ENCODE results near the gene JADE2. TPM values are rescaled to one million over a fixed set of nuclear protein-coding genes. Genes with fewer than 3 reads are reported as not detected.

The JADE2 gene
- total and polyA plus RNA-seq, 4 donors = 12.4 to 53.5 (median 20.3) TPM

DNA sequence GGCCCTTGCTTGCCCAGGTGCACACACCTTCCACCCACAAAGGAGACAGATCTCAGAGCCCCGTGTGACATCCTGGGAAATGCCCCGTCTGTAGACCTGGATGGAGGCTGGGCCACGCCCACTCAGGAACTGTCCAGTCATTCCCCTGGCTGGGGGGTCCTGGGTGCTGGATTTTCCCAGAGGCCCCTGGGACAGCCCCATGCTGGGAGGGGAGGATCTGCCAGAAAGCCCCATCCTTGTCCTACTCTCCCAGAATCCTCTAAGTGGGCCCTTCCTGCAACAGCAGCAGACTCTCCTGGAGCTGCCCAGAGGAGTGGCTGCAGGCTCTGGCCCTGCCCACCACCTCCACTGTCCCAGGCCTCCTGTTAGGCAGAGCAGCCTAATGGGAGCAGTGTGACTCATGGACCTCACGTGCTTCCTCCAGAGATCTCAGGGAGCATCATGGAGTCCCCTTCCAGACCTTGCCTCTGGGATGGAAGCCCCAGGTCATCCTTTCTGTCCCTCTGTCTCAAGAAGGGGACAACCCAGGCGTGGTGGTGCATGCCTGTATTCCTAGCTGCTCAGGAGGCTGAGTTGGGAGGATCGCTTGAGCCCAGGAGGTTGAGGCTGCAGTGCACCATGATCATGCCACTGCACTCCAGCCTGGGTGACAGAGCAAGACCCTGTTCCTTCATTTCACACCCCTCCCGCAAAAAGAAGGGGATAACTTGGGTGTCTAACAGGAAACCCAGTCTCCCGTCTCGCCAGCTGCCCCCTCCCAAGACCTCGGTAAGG is 51.7 kb downstream of the JADE2 start:
- no peak overlapping the region for H3K4me3 ChIP-seq
- whole genome bisulfite sequencing, 2 donors = 69% methylated on average over 10 of the region's 10 CpGs
- TF ChIP-seq, protein P1, sequence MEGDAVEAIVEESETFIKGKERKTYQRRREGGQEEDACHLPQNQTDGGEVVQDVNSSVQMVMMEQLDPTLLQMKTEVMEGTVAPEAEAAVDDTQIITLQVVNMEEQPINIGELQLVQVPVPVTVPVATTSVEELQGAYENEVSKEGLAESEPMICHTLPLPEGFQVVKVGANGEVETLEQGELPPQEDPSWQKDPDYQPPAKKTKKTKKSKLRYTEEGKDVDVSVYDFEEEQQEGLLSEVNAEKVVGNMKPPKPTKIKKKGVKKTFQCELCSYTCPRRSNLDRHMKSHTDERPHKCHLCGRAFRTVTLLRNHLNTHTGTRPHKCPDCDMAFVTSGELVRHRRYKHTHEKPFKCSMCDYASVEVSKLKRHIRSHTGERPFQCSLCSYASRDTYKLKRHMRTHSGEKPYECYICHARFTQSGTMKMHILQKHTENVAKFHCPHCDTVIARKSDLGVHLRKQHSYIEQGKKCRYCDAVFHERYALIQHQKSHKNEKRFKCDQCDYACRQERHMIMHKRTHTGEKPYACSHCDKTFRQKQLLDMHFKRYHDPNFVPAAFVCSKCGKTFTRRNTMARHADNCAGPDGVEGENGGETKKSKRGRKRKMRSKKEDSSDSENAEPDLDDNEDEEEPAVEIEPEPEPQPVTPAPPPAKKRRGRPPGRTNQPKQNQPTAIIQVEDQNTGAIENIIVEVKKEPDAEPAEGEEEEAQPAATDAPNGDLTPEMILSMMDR (IDR thresholded peaks at IDR 0.05; ENCODE audit: control extremely low read depth, extremely low read depth) = no peak
- H3K27ac ChIP-seq (ENCODE audit: low read depth in 1 of 2, low read length in 1 of 2) = no peak overlapping the region
- no peak overlapping the region for H3K9ac ChIP-seq (ENCODE audit: insufficient read depth in 1 of 2, low read length in 2 of 2)
- DNase-seq (no peak), ATAC-seq (ENCODE audit: insufficient read depth, low FRiP score) (no peak)
- H3K36me3 ChIP-seq (ENCODE audit: control insufficient read depth in 4 of 4, insufficient read depth in 4 of 4, low read length in 4 of 4) = peaks cover 0 to 75% (median 33%) of the 10 kb centered on the region in 4 donors
- no peaks in the 10 kb centered on the region for H3K9me3 ChIP-seq (ENCODE audit: control insufficient read depth in 4 of 4, insufficient read depth in 3 of 4, low read length in 3 of 4)
- peaks cover 0 to 11% (median 0%) of the 10 kb centered on the region in 5 donors for H3K4me1 ChIP-seq (ENCODE audit: control insufficient read depth in 5 of 5, insufficient read depth in 5 of 5, low read length in 5 of 5)
- no peaks in the 10 kb centered on the region for H3K27me3 ChIP-seq (ENCODE audit: control insufficient read depth in 3 of 3, insufficient read depth in 3 of 3, low read length in 2 of 3)

DNA sequence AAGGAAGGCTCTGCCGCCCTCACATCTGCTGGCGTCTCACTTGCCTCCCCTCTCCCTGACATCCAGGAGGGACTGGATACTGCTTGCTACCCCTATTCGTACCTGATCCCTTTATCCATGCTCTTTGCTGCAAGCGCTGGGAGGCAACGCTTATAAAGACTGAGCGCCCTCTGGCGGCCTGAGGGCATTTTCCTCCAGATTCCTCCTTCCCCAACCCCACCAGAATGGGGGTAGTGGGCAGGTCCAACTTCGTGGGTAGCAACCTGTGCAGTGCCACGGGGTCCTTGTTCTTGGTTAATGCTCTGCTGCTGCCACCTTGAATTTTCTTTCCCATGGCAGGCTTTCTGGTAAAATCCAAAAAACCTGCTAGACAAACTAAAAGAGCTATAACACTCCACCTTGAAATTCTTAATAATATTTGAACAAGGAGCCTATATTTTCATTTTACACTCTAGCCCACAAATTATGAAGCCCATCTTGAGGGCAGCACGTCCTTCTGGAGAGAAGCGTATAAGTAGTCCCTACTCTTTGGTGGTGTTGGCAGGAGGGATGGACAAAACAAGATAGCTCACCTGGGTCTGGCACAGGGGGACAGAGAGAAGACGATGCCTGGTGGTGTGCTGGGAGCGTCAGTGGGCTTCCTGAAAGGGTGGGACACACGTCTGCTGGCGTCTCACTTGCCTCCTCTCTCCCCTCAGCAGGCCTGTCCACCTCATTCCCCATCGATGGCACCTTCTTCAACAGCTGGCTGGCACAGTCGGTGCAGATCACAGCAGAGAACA is 52.5 kb downstream of the JADE2 start:
- peaks cover 0 to 68% (median 28%) of the 10 kb centered on the region in 4 donors for H3K36me3 ChIP-seq (ENCODE audit: control insufficient read depth in 4 of 4, insufficient read depth in 4 of 4, low read length in 4 of 4)
- peak; percentile 83 to 84 (median 83) for DNase-seq

DNA sequence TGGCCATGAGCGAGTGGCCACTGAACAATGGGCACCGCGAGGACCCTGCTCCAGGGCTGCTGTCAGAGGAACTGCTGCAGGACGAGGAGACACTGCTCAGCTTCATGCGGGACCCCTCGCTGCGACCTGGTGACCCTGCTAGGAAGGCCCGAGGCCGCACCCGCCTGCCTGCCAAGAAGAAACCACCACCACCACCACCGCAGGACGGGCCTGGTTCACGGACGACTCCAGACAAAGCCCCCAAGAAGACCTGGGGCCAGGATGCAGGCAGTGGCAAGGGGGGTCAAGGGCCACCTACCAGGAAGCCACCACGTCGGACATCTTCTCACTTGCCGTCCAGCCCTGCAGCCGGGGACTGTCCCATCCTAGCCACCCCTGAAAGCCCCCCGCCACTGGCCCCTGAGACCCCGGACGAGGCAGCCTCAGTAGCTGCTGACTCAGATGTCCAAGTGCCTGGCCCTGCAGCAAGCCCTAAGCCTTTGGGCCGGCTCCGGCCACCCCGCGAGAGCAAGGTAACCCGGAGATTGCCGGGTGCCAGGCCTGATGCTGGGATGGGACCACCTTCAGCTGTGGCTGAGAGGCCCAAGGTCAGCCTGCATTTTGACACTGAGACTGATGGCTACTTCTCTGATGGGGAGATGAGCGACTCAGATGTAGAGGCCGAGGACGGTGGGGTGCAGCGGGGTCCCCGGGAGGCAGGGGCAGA is 53.3 kb downstream of the JADE2 start:
- Histone ChIP-seq H3K9ac (ENCODE audit: insufficient read depth in 1 of 2, low read length in 2 of 2) (no peak overlapping the region), H3K4me1 (ENCODE audit: control insufficient read depth in 5 of 5, insufficient read depth in 5 of 5, low read length in 5 of 5) (peaks cover 0 to 11% (median 0%) of the 10 kb centered on the region in 5 donors), H3K36me3 (ENCODE audit: control insufficient read depth in 4 of 4, insufficient read depth in 4 of 4, low read length in 4 of 4) (peaks cover 0 to 61% (median 28%) of the 10 kb centered on the region in 4 donors), H3K9me3 (ENCODE audit: control insufficient read depth in 4 of 4, insufficient read depth in 3 of 4, low read length in 3 of 4) (no peaks in the 10 kb centered on the region), H3K4me3 (no peak overlapping the region), H3K27me3 (ENCODE audit: control insufficient read depth in 3 of 3, insufficient read depth in 3 of 3, low read length in 2 of 3) (no peaks in the 10 kb centered on the region), H3K27ac (ENCODE audit: low read depth in 1 of 2, low read length in 1 of 2) (no peak overlapping the region)
- 93 to 95% methylated on average over 32 of the region's 32 CpGs for WGBS, 2 donors
- ATAC-seq (ENCODE audit: insufficient read depth, low FRiP score) (no peak), DNase-seq (no peak)
- TF ChIP-seq, protein P1 (IDR thresholded peaks at IDR 0.05; ENCODE audit: control extremely low read depth, extremely low read depth) = no peak

More for the DNA sequence above, 52.5 kb downstream of the JADE2 start:
- TF ChIP-seq, protein P1 (IDR thresholded peaks at IDR 0.05; ENCODE audit: control extremely low read depth, extremely low read depth) = peak; percentile 62
- H3K4me3 ChIP-seq = no peak overlapping the region
- H3K9ac ChIP-seq (ENCODE audit: insufficient read depth in 1 of 2, low read length in 2 of 2) = no peak overlapping the region
- peaks cover 0 to 11% (median 0%) of the 10 kb centered on the region in 5 donors for H3K4me1 ChIP-seq (ENCODE audit: control insufficient read depth in 5 of 5, insufficient read depth in 5 of 5, low read length in 5 of 5)
- H3K27ac ChIP-seq (ENCODE audit: low read depth in 1 of 2, low read length in 1 of 2) = no peak overlapping the region
- ATAC-seq (ENCODE audit: insufficient read depth, low FRiP score) = peak; percentile 50
- H3K9me3 ChIP-seq (ENCODE audit: control insufficient read depth in 4 of 4, insufficient read depth in 3 of 4, low read length in 3 of 4) = no peaks in the 10 kb centered on the region
- no peaks in the 10 kb centered on the region for H3K27me3 ChIP-seq (ENCODE audit: control insufficient read depth in 3 of 3, insufficient read depth in 3 of 3, low read length in 2 of 3)
- WGBS, 2 donors = 46 to 52% methylated on average over 17 of the region's 17 CpGs
